Mucosa of descending colon (tissue), 3 donors: Measurements from ENCODE around the gene FAM170B. TPM values are rescaled to one million over a fixed set of nuclear protein-coding genes. Genes with fewer than 3 reads are reported as not detected.

ENCODE experiments used
- ATAC-seq: fragments of 200-7000 bp; cut with Tn5 transposase; one replicate; pipeline ENCODE4 v1.9.1; 2020; ENCODE audit warnings: mild to moderate bottlenecking, moderate library complexity
- DNase-seq, 3 donors: peaks; one replicate each; pipeline ENCODE4 v3.0.0-alpha.2; 2020
- H3K36me3 ChIP-seq: fragments of 200-600 bp; one replicate; pipeline ENCODE4 v1.8.0; 2021; ENCODE audit warnings: low read depth, mild to moderate bottlenecking
- H3K4me1 ChIP-seq: fragments of 200-600 bp; one replicate; pipeline ENCODE4 v1.8.0; 2021; ENCODE audit warnings: low read depth, mild to moderate bottlenecking
- H3K4me3 ChIP-seq: fragments of 200-600 bp; one replicate; pipeline ENCODE4 v1.8.0; 2021; ENCODE audit warnings: mild to moderate bottlenecking
- H3K9me3 ChIP-seq: fragments of 200-600 bp; one replicate; pipeline ENCODE4 v1.8.0; 2021; ENCODE audit warnings: mild to moderate bottlenecking
- CTCF ChIP-seq: fragments of 200-600 bp; IDR thresholded peaks from one replicate; pipeline ENCODE4 v1.8.0; 2022; ENCODE audit warnings: antibody characterized with exemption, mild to moderate bottlenecking
- intact Hi-C, 2 donors: fragments of 100-400 bp; cut with DNase I in 1 of 2; cut with micrococcal nuclease in 1 of 2; formaldehyde crosslinking; loops; one replicate each; pipeline versions ENCODE4 v1.11.0 to v1.11.1; 2022; cut with DNase I, micrococcal nuclease
- total RNA-seq, 3 donors: library from RNA; stranded (reverse); fragmentation: NEBNext Ultra II Directional in 2 of 3; extraction: Animal tissue kit (Norgen Biotek cat#: 25700) in 2 of 3; gene quantifications; one replicate each; pipeline versions ENCODE4 v1.2.1 to v1.2.4, GENCODE V29; 2021 to 2023
- donor health status: DM: no; HTN: no; CAD: no; lungs with moderate emphysema.
- donor health status: DM: no; HTN: no; CAD: no.
- donor health status: DM: no; HTN: yes; CAD: no.

The FAM170B gene
- total RNA-seq, 3 donors from 2014 or later: not detected

DNA sequence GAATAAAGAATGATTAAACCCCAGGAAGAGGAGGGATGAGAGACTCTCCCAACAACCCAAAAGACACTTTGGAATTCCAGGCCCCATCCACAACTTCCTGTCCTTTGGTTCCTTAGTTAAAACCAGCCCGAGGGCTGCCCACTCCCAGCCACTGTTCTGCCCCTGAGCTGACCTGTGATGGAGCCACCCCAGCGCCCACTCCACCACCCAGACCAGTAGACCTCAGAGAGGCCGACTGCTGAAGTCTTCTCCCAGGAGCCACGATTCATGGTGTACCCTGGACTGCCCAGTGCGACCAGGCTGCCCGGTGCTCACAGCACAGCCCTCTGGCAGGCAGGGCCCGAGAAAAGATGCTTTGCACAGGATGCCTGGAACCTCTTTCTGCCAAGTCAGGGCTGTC is 25.2 kb downstream of the FAM170B start:
- Histone ChIP-seq H3K36me3 (no peaks in the 10 kb centered on the region), H3K4me3 (no peak overlapping the region), H3K4me1 (peaks cover 3% of the 10 kb centered on the region), H3K9me3 (no peaks in the 10 kb centered on the region)
- DNase-seq: no peak
- intact Hi-C loops: no loop called here
- no peak for TF ChIP-seq CTCF
- no peak for ATAC-seq

DNA sequence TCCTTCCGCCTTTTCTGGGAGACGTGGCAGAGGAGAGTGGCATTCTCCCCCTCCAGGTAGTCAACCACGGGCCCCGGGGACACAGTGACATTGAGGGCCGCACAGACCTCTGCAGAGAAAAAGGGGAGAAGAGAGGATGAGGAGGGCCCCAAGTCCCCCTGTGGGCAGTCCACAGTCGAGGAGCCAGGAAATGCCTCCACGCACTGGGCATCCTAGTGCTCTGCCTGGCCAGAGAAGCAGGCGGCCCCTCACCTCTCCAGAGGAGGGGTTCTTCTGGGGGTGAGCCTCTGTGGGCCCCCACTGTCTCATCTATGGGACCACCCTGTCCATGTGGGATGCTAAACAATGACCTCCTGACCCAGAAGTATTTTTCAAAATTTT is 25.9 kb downstream of the FAM170B start:
- Histone ChIP-seq H3K4me1 (peaks cover 3% of the 10 kb centered on the region), H3K9me3 (no peaks in the 10 kb centered on the region), H3K36me3 (no peaks in the 10 kb centered on the region), H3K4me3 (no peak overlapping the region)
- intact Hi-C loops: no loop called here
- no peak for TF ChIP-seq CTCF
- ATAC-seq (no peak), DNase-seq (no peak)

GRCh38 chr10:49107111-49107886 is 26.5 kb downstream of the FAM170B start:
- H3K4me1 ChIP-seq: peaks cover 3% of the 10 kb centered on the region
- ATAC-seq: no peak
- no peak for TF ChIP-seq CTCF
- H3K9me3 ChIP-seq: no peaks in the 10 kb centered on the region
- no peaks in the 10 kb centered on the region for H3K36me3 ChIP-seq
- no peak overlapping the region for H3K4me3 ChIP-seq
- intact Hi-C loops: no loop called here
- no peak for DNase-seq

DNA sequence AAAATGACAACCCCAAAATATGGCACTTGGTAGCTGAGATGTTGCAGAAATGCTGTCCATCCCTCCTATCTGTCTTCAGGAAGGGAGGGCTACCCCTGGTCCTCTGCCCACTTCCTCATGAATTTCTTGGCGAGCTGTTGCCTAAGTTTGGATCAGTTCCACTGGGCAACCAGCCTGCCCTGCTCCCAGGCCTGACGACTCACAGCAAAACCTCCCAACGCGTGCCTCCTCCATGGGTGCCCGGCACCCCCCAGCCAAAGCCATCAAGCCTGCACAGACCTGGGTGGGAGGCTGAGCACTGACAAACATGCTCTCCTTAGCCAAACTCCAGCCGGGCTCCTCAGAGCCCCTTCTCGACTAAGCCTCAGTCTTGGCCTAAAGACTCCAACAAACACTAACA is 27.4 kb downstream of the FAM170B start:
- Histone ChIP-seq H3K4me1 (peaks cover 3% of the 10 kb centered on the region), H3K9me3 (no peaks in the 10 kb centered on the region), H3K36me3 (no peaks in the 10 kb centered on the region), H3K4me3 (no peak overlapping the region)
- ATAC-seq: no peak
- no peak for DNase-seq
- intact Hi-C loops: no loop called here
- TF ChIP-seq CTCF: no peak

- no peak for DNase-seq
- no peaks in the 10 kb centered on the region for H3K36me3 ChIP-seq
- no peak for ATAC-seq
- peaks cover 3% of the 10 kb centered on the region for H3K4me1 ChIP-seq
- no peak overlapping the region for H3K4me3 ChIP-seq
- H3K9me3 ChIP-seq: no peaks in the 10 kb centered on the region
- TF ChIP-seq CTCF: no peak
- intact Hi-C loops: no loop called here
Observed at GRCh38 chr10:49105076-49105475, 28.7 kb downstream of the FAM170B start.
